HL-60 (cell line): ENCODE results near the gene ATP2B2.

ENCODE experiments used
- DNase-seq, 2 experiments: peaks; one replicate each; pipeline ENCODE4 v3.0.0-alpha.2; 2010 to 2020; ENCODE audit warnings: low read depth in 1 of 2, low spot score in 1 of 2
- H3K27ac ChIP-seq: fragments of 250-450 bp; sonication (Bioruptor Pico); replicated peaks from 2 replicates; pipeline ENCODE4 v1.5.1; 2020; ENCODE audit warnings: mild to moderate bottlenecking, moderate library complexity
- H3K27me3 ChIP-seq: fragments of 250-450 bp; sonication (Bioruptor Pico); 2 replicates; pipeline ENCODE4 v1.5.1; 2021; ENCODE audit warnings: mild to moderate bottlenecking, moderate library complexity; ENCODE audit not compliant: insufficient read depth, poor library complexity, severe bottlenecking
- H3K4me3 ChIP-seq: replicated peaks from 2 replicates; pipeline ENCODE4 v1.5.1; 2011; ENCODE audit warnings: mild to moderate bottlenecking, control low read depth, low read length; ENCODE audit not compliant: insufficient read depth
- CTCF ChIP-seq: IDR thresholded peaks from one replicate; pipeline ENCODE4 v1.5.1; 2011; ENCODE audit warnings: low read length, control low read depth, inconsistent platforms; ENCODE audit not compliant: insufficient read depth
- GABPA ChIP-seq: IDR thresholded peaks from 2 replicates; pipeline ENCODE4 v1.6.1; 2012; ENCODE audit warnings: low read depth
- POLR2AphosphoS5 ChIP-seq: IDR thresholded peaks from 2 replicates; pipeline ENCODE4 v1.6.1; 2012; ENCODE audit warnings: low read depth
- REST ChIP-seq: IDR thresholded peaks from 2 replicates; pipeline ENCODE4 v1.6.1; 2012; ENCODE audit warnings: low read depth; ENCODE audit not compliant: insufficient replicate concordance
- SPI1 ChIP-seq: IDR thresholded peaks from 2 replicates; pipeline ENCODE4 v1.6.1; 2012; ENCODE audit warnings: low read depth, mild to moderate bottlenecking, borderline replicate concordance

ATP2B2 gene

GRCh38 chr3:10496121-10496863 is 9.1 kb downstream of the ATP2B2 start:
- no peak overlapping the region for H3K27ac ChIP-seq
- no peak for DNase-seq

GRCh38 chr3:10495614-10496013 is 9.8 kb downstream of the ATP2B2 start:
- Histone ChIP-seq H3K4me3 (no peak overlapping the region), H3K27me3 (no peaks in the 10 kb centered on the region), H3K27ac (no peak overlapping the region)
- no peak for TF ChIP-seq CTCF
- no peak for TF ChIP-seq REST
- TF ChIP-seq SPI1 = no peak
- no peak for TF ChIP-seq GABPA
- TF ChIP-seq POLR2AphosphoS5 = no peak
- no peak for DNase-seq

More at GRCh38 chr3:10496121-10496863, 9.1 kb downstream of the ATP2B2 start:
- no peaks in the 10 kb centered on the region for H3K27me3 ChIP-seq
- no peak for TF ChIP-seq POLR2AphosphoS5
- TF ChIP-seq SPI1 = no peak
- no peak for TF ChIP-seq CTCF
- TF ChIP-seq GABPA = no peak
- TF ChIP-seq REST = no peak
- no peak overlapping the region for H3K4me3 ChIP-seq

GRCh38 chr3:10495003-10495402 is 10.4 kb downstream of the ATP2B2 start:
- DNase-seq = no peak
- H3K27me3 ChIP-seq = no peaks in the 10 kb centered on the region
- TF ChIP-seq GABPA (no peak), SPI1 (no peak), CTCF (no peak), POLR2AphosphoS5 (no peak), REST (no peak)

More at GRCh38 chr3:10495003-10495402, 10.4 kb downstream of the ATP2B2 start:
- H3K27ac ChIP-seq = no peak overlapping the region
- no peak overlapping the region for H3K4me3 ChIP-seq
